Right hindlimb (tissue), 1 donor: ENCODE data around the gene ARVCF.

ENCODE experiments used
- DNase-seq: peaks from one replicate; pipeline ENCODE4 v3.0.0-alpha.2; 2018

The ARVCF gene

GRCh38 chr22:20016734-20017621 is at the start of gene ARVCF:
Gene ARVCF (minus strand): TSS chr22:20016823. CDS start chr22:19990794, 26,029 bp downstream.
- peak; percentile 93 for DNase-seq

GRCh38 chr22:20065896-20066616 is 49.4 kb upstream of the ARVCF start:
- DNase-seq: no peak

- no peak for DNase-seq
Measured at GRCh38 chr22:20064545-20065262, 48.1 kb upstream of the ARVCF start.

GRCh38 chr22:20064140-20064480 is 47.5 kb upstream of the ARVCF start:
- DNase-seq: no peak

- no peak for DNase-seq
Measured at GRCh38 chr22:20063271-20064139, 46.9 kb upstream of the ARVCF start.

GRCh38 chr22:20062766-20063083 is 46.1 kb upstream of the ARVCF start:
- DNase-seq: no peak

- DNase-seq: no peak
Measured at GRCh38 chr22:20062043-20062765, 45.6 kb upstream of the ARVCF start.

GRCh38 chr22:20061481-20061861 is 44.8 kb upstream of the ARVCF start:
- DNase-seq: no peak

GRCh38 chr22:20060700-20061480 is 44.3 kb upstream of the ARVCF start:
- DNase-seq: no peak

- DNase-seq: no peak
Measured at GRCh38 chr22:20058989-20059770, 42.6 kb upstream of the ARVCF start.

- DNase-seq: no peak
Measured at GRCh38 chr22:20057596-20058268, 41.1 kb upstream of the ARVCF start.

- DNase-seq: no peak
Measured at GRCh38 chr22:20056696-20057386, 40.2 kb upstream of the ARVCF start.

GRCh38 chr22:20056161-20056560 is 39.5 kb upstream of the ARVCF start:
- no peak for DNase-seq

- no peak for DNase-seq
Measured at GRCh38 chr22:20055654-20056053, 39.0 kb upstream of the ARVCF start.

- DNase-seq: no peak
Measured at GRCh38 chr22:20055144-20055543, 38.5 kb upstream of the ARVCF start.

- no peak for DNase-seq
Measured at GRCh38 chr22:20054485-20054884, 37.9 kb upstream of the ARVCF start.

GRCh38 chr22:20054034-20054427 is 37.4 kb upstream of the ARVCF start:
- no peak for DNase-seq

GRCh38 chr22:20053407-20054033 is 36.9 kb upstream of the ARVCF start:
- no peak for DNase-seq
